ENCODE data around the gene STK33. TPM values are rescaled to one million over a fixed set of nuclear protein-coding genes. Genes with fewer than 3 reads are reported as not detected.

The STK33 gene
- total and polyA plus RNA-seq, 2 of the 13 experiments (the other 11 are each of a cell fraction or from before 2014, with no cell fraction given) = 2.7 to 12.6 TPM

GRCh38 chr11:8381343-8381742 is 212.7 kb downstream of the STK33 start (continued):
- TF ChIP-seq NONO (IDR thresholded peaks at IDR 0.05) (no peak), NONO (CRISPR knock-in tag; conservative IDR thresholded peaks at IDR 0.05) (no peak), ZSCAN29 (CRISPR knock-in tag; conservative IDR thresholded peaks at IDR 0.05) (no peak), FOXO4 (CRISPR knock-in tag; conservative IDR thresholded peaks at IDR 0.05) (no peak), NFE2 (CRISPR knock-in tag; IDR thresholded peaks at IDR 0.05) (no peak), MEIS2 (CRISPR knock-in tag; IDR thresholded peaks at IDR 0.05) (no peak)

GRCh38 chr11:8375932-8376331 is 218.1 kb downstream of the STK33 start:
- H3K27ac ChIP-seq (ENCODE audit: extremely low read length, insufficient read depth, low read length) = no peak overlapping the region
- no TSS peak for BruUV-seq (replicated peaks)
- no peaks in the 10 kb centered on the region; a peak in 1 of 5 replicates for H3K27me3 ChIP-seq (ENCODE audit: control insufficient read depth in 1 of 2, insufficient read depth in 2 of 2, low read length in 2 of 2)
- FAIRE-seq (no peak), DNase-seq (ENCODE audit: low spot score) (no peak), ATAC-seq (no peak)
- H3K4me1 ChIP-seq (ENCODE audit: insufficient read depth, low read length) = no peaks in the 10 kb centered on the region
- WGBS (ENCODE audit: low lambda C conversion rate) = 25% methylated on average over 3 of the region's 4 CpGs
- intact Hi-C loops (cut with micrococcal nuclease; ENCODE audit: unreplicated experiment) (no loop called here), in situ Hi-C loops (cut with HindIII; ENCODE audit: extremely low pct_ligation_motif_present, low pct_unique_long_range_greater_than_20kb) (no loop called here)
- no peaks in the 10 kb centered on the region for H3K9me3 ChIP-seq (ENCODE audit: low read length)
- H3K4me3 ChIP-seq (replicated peaks in 1 of 3; ENCODE audit: insufficient read depth in 1 of 3, low read depth in 2 of 3, low read length in 3 of 3) = no peak overlapping the region
- no peaks in the 10 kb centered on the region for H3K79me2 ChIP-seq (ENCODE audit: insufficient read depth, low read length)
- no peaks in the 10 kb centered on the region for H4K20me1 ChIP-seq (ENCODE audit: insufficient read depth, low read length)
- POLR2A ChIA-PET = no interaction called here
- no peaks in the 10 kb centered on the region for H3K36me3 ChIP-seq (replicated peaks in 1 of 2; ENCODE audit: control insufficient read depth in 1 of 2, insufficient read depth in 2 of 2, low read length in 2 of 2)
- H3K4me2 ChIP-seq (ENCODE audit: low read depth, low read length) = no peak overlapping the region
- CTCF ChIA-PET (ENCODE audit: low intra/inter-chr PET ratio, low total read pairs) = no interaction called here
- H2AFZ ChIP-seq (ENCODE audit: low read length) = no peak overlapping the region
- H3K9ac ChIP-seq (ENCODE audit: insufficient read depth, low read depth, low read length) = no peak overlapping the region
- no peak for TF ChIP-seq SMYD3 (CRISPR knock-in tag; IDR thresholded peaks at IDR 0.05)
- TF ChIP-seq MBD4 (IDR thresholded peaks at IDR 0.05; ENCODE audit: borderline replicate concordance, low read length) = no peak
- no peak for TF ChIP-seq IRF2 (CRISPR knock-in tag; IDR thresholded peaks at IDR 0.05)
- no peak for TF ChIP-seq GABPB1 (CRISPR knock-in tag; IDR thresholded peaks at IDR 0.05)
- no peak for TF ChIP-seq ZNF280D (CRISPR knock-in tag; IDR thresholded peaks at IDR 0.05)
- no peak for TF ChIP-seq FOXP4 (CRISPR knock-in tag; IDR thresholded peaks at IDR 0.05)
- no peak for TF ChIP-seq TBX2 (CRISPR knock-in tag; IDR thresholded peaks at IDR 0.05; ENCODE audit: borderline replicate concordance)
- TF ChIP-seq ISX (CRISPR knock-in tag; conservative IDR thresholded peaks at IDR 0.05) = no peak
- TF ChIP-seq RCOR2 (CRISPR knock-in tag; IDR thresholded peaks at IDR 0.05) = no peak
- TF ChIP-seq AGO2 (optimal IDR thresholded peaks at IDR 0.05; ENCODE audit: low read depth, low read length) = no peak
- TF ChIP-seq ZNF7 (CRISPR knock-in tag; IDR thresholded peaks at IDR 0.05) = no peak
- no peak for TF ChIP-seq ZNF670 (CRISPR knock-in tag; IDR thresholded peaks at IDR 0.05; ENCODE audit: borderline replicate concordance)
- TF ChIP-seq ZSCAN31 (CRISPR knock-in tag; IDR thresholded peaks at IDR 0.05; ENCODE audit: low read depth) = no peak
- TF ChIP-seq LCORL (IDR thresholded peaks at IDR 0.05) = no peak
- no peak for TF ChIP-seq LCORL (CRISPR knock-in tag; IDR thresholded peaks at IDR 0.05)
